Mesothelial cell of epicardium (in vitro differentiated cells): ENCODE measurements around the gene DOCK2. TPM values are rescaled to one million over a fixed set of nuclear protein-coding genes. Genes with fewer than 3 reads are reported as not detected.

Source experiments
- DNase-seq, 2 experiments: peaks; one replicate each; pipeline ENCODE4 v3.0.0; 2021; ENCODE audit warnings: low spot score in 2 of 2; ENCODE audit not compliant: unreplicated experiment in 2 of 2
- H3K27ac Mint-ChIP-seq: 2 replicates; pipeline ENCODE4 v1.8.0; 2021; ENCODE audit warnings: mixed read lengths
- H3K27me3 Mint-ChIP-seq: 2 replicates; pipeline ENCODE4 v1.8.0; 2021; ENCODE audit warnings: low read depth, mixed read lengths
- H3K36me3 Mint-ChIP-seq: 2 replicates; pipeline ENCODE4 v1.8.0; 2021; ENCODE audit warnings: mixed read lengths
- H3K4me1 Mint-ChIP-seq: 2 replicates; pipeline ENCODE4 v1.8.0; 2021; ENCODE audit warnings: mixed read lengths
- H3K4me3 Mint-ChIP-seq: 2 replicates; pipeline ENCODE4 v1.8.0; 2021; ENCODE audit warnings: mild to moderate bottlenecking, moderate library complexity, mixed read lengths
- H3K9me3 Mint-ChIP-seq: 2 replicates; pipeline ENCODE4 v1.8.0; 2021; ENCODE audit warnings: mixed read lengths
- total RNA-seq: library from RNA; stranded (reverse); gene quantifications from 3 replicates; pipeline ENCODE4 v1.2.1, GENCODE V29; 2021
- TF ChIP-seq, protein P1 (sequence below): fragments of 200-600 bp; sonication (generic); IDR thresholded peaks from one replicate; pipeline ENCODE4 v1.5.0; 2021; ENCODE audit warnings: antibody characterized with exemption; ENCODE audit not compliant: unreplicated experiment

DOCK2 gene
- total RNA-seq, 1 donor from 2014 or later, result 0.25 TPM

DNA sequence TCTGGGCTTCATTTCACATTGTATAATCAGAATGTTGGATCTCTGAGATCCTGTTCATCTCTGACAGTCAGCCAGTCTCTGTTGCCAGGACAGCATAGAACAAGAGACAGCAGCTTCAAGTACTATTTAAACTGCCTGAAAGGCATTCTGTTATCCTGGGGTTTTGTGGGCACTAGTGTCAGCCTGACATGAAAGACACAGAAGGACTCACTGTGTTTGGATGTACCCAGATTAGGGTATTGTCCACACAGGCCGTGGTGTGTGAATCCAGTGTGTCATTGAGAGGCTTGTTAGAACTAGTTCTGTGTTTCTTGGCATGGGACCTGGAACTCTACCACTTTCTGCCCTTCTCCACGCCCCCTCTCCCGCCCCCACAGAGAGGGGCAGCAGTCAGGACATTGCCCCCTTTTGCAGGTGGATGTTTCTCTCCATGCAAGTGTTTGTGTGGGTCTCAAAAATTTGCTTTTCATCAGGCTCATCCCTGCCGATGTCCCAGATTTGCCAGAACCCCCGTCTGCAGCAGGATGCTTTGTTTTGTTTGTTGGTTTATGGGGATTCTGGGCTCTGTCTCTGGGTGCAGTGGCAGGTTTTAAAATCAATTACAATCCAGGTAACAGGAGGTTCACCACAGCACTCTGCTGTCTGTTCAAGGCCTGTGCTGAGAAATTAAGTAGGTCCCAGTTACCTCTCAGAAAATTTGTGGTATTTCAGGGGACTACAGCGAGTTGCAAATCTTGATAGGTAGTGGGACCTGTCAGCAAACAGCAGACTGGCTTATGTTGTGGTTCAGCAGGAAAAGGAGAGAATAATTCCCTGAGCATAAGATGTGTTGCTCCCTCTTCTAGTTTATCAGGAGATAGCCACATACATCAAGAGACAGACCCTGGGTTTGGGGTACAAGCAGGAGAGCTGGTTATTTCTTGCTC lies 144.6 kb downstream of the DOCK2 start:
- peaks cover 36% of the 10 kb centered on the region for H3K27me3 Mint-ChIP-seq
- H3K4me1 Mint-ChIP-seq, result peaks cover 6% of the 10 kb centered on the region
- DNase-seq, result no peak
- no peak overlapping the region for H3K4me3 Mint-ChIP-seq
- no peak overlapping the region for H3K27ac Mint-ChIP-seq
- TF ChIP-seq, protein P1, sequence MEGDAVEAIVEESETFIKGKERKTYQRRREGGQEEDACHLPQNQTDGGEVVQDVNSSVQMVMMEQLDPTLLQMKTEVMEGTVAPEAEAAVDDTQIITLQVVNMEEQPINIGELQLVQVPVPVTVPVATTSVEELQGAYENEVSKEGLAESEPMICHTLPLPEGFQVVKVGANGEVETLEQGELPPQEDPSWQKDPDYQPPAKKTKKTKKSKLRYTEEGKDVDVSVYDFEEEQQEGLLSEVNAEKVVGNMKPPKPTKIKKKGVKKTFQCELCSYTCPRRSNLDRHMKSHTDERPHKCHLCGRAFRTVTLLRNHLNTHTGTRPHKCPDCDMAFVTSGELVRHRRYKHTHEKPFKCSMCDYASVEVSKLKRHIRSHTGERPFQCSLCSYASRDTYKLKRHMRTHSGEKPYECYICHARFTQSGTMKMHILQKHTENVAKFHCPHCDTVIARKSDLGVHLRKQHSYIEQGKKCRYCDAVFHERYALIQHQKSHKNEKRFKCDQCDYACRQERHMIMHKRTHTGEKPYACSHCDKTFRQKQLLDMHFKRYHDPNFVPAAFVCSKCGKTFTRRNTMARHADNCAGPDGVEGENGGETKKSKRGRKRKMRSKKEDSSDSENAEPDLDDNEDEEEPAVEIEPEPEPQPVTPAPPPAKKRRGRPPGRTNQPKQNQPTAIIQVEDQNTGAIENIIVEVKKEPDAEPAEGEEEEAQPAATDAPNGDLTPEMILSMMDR, result no peak
- no peaks in the 10 kb centered on the region for H3K36me3 Mint-ChIP-seq
- H3K9me3 Mint-ChIP-seq, result no peaks in the 10 kb centered on the region

DNA sequence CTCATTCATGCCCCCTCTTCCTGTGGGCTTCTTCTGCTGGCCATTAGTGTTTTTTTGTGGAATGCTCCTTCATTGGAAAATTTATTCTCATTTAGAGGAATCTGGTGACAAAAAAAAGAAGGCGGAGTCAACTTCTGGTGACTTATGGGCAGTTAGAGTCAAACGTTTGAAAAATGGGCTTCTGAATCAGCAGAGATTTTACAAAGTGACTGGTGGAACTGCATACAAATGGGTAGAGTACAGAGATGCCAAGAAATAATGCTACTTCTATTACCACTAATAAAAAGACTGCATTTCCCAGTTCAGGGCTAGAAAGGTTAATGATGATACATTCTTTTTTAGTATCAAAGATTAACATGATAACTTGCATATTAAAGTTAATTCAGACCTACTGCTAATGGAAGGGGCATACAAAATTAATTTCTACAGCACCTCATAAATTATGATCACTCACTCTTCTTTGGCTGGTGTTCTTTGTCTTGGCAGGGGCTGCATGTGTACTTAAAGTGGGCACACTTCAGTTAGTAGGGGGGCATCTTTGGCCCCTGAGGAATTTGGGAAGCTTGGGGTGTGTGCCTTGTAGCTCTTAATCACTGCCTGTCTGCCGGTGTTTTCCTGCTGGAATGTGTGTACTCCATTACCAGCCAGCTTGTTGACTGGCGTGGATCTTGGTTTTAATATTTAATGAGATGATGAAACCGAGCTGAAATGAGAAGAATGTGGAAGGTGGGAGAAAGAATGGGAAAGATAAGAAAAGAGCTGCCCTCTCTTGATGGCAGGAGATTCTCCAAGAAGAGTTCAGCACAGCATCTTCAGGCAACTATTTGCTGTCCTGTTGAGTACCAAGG lies 148.9 kb downstream of the DOCK2 start:
- Mint-ChIP-seq H3K36me3 (no peaks in the 10 kb centered on the region), H3K27ac (no peak overlapping the region), H3K9me3 (no peaks in the 10 kb centered on the region), H3K27me3 (peaks cover 20% of the 10 kb centered on the region), H3K4me3 (no peak overlapping the region), H3K4me1 (peaks cover 12% of the 10 kb centered on the region)
- TF ChIP-seq, protein P1, result no peak
- DNase-seq, result no peak

DNA sequence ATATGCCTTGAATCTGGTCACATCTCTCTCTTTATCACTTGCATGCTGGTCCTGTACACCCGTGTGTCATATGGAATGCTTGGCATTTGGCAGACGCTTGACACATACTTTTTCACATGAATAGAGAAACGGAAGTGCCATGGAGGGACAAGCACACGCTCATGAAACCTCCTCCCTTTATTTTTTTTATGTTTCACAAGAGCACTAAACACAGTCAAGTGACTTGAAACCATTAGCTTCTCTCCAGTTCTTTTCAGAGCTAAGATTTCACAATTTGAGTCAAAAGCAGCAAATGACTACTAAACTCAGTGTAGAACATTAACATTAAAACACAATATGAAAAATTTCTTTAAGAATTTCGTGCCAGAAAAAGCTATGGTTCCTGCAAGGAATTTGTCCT lies 151.1 kb downstream of the DOCK2 start:
- H3K4me3 Mint-ChIP-seq, result no peak overlapping the region
- H3K36me3 Mint-ChIP-seq, result no peaks in the 10 kb centered on the region
- H3K9me3 Mint-ChIP-seq, result no peaks in the 10 kb centered on the region
- no peak overlapping the region for H3K27ac Mint-ChIP-seq
- H3K4me1 Mint-ChIP-seq, result peaks cover 12% of the 10 kb centered on the region
- no peak for DNase-seq
- TF ChIP-seq, protein P1, result no peak
- H3K27me3 Mint-ChIP-seq, result peaks cover 11% of the 10 kb centered on the region

DNA sequence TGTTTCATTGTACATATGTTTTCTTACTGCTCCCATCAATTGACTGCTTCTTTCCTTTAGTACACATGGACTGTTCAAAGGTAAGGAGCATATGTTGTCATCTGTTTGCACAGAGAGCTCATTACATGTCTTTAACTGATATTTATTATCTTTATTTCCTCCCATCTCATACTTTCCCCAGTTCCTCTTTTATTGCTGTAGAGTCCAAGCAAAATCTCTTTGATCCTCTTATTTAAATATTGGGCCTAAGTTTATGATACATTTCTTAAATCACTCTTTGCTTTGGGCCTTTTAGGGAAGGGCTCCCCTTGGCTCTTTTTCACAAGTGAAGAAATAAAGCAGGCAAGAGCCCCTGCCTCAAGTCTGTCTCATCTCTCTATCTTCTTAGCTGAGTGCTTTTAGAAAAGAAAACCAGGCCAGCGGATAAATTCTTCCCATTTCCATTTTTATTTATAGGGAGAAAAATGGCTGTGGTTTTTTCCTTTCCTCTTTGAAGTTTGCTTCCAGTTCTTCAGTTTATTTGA lies 152.4 kb downstream of the DOCK2 start:
- Mint-ChIP-seq H3K27ac (peak overlapping the region; percentile 51), H3K27me3 (peaks cover 9% of the 10 kb centered on the region), H3K36me3 (no peaks in the 10 kb centered on the region), H3K9me3 (no peaks in the 10 kb centered on the region), H3K4me3 (no peak overlapping the region), H3K4me1 (peaks cover 12% of the 10 kb centered on the region)
- no peak for DNase-seq
- TF ChIP-seq, protein P1, result no peak

DNA sequence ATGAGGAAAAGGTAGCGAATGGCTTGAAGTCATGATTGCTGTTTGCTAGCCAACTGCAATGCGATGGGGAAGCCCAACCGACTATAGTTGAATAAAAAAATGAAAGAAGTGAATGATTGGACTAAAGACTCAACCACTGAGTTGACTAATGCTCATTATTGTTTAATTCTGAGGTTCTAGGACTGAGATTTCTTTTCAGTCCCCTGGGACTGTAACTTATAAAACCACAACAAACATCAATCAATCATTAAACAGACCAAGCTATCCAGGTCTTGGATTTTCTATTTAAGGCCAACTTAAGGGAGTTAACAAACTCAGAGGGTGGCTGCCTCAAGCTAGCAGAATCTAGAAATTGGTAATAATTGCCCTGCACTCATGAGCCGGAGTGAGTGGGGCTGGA lies 154.2 kb downstream of the DOCK2 start:
- Mint-ChIP-seq H3K9me3 (no peaks in the 10 kb centered on the region), H3K27me3 (peaks cover 18% of the 10 kb centered on the region), H3K4me3 (no peak overlapping the region), H3K4me1 (peaks cover 7% of the 10 kb centered on the region), H3K36me3 (no peaks in the 10 kb centered on the region), H3K27ac (no peak overlapping the region)
- TF ChIP-seq, protein P1, result no peak
- no peak for DNase-seq
